Natural killer cell (primary cell): ENCODE data around the gene ADAP1. TPM values are rescaled to one million over a fixed set of nuclear protein-coding genes. Genes with fewer than 3 reads are reported as not detected.

Source experiments
- ATAC-seq, 3 donors: fragments of 150-1000 bp in 2 of 3; fragments of 200-7000 bp in 1 of 3; cut with Tn5 transposase; 1 replicate in 1 of 3; 2 replicates in 2 of 3; pipeline ENCODE4 v1.10.0; 2021; ENCODE audit warnings: mild to moderate bottlenecking in 2 of 3, moderate library complexity in 2 of 3
- DNase-seq, 2 donors: peaks; one replicate each; pipeline versions ENCODE4 v3.0.0 to v3.0.0-alpha.2; 2013 to 2021; ENCODE audit warnings: mixed read lengths in 1 of 2
- H3K27ac ChIP-seq: one replicate; pipeline ENCODE4 v1.5.1; 2013; ENCODE audit warnings: mild to moderate bottlenecking, low read length
- H3K27me3 ChIP-seq: one replicate; pipeline ENCODE4 v1.6.1; 2013; ENCODE audit warnings: low read length; ENCODE audit not compliant: control insufficient read depth, insufficient read depth
- H3K36me3 ChIP-seq: one replicate; pipeline ENCODE4 v1.6.1; 2013; ENCODE audit warnings: low read length; ENCODE audit not compliant: control insufficient read depth, insufficient read depth
- H3K4me1 ChIP-seq: one replicate; pipeline ENCODE4 v1.6.1; 2013; ENCODE audit warnings: low read length; ENCODE audit not compliant: control insufficient read depth, insufficient read depth
- H3K4me3 ChIP-seq: one replicate; pipeline ENCODE4 v1.5.1; 2013; ENCODE audit warnings: low read length
- H3K9me3 ChIP-seq: one replicate; pipeline ENCODE4 v1.6.1; 2013; ENCODE audit warnings: low read length; ENCODE audit not compliant: control insufficient read depth, insufficient read depth
- H3K27ac Mint-ChIP-seq, 2 donors: one replicate each; pipeline ENCODE4 v1.8.0; 2022; ENCODE audit warnings: mild to moderate bottlenecking in 2 of 2, mixed read lengths in 2 of 2, moderate library complexity in 1 of 2
- H3K27me3 Mint-ChIP-seq, 2 donors: one replicate each; pipeline ENCODE4 v1.8.0; 2022; ENCODE audit warnings: low read depth in 2 of 2, mixed read lengths in 2 of 2
- H3K36me3 Mint-ChIP-seq: one replicate; pipeline ENCODE4 v1.8.0; 2022; ENCODE audit warnings: mixed read lengths
- H3K4me1 Mint-ChIP-seq, 2 donors: one replicate each; pipeline ENCODE4 v1.8.0; 2022; ENCODE audit warnings: mixed read lengths in 2 of 2
- H3K4me3 Mint-ChIP-seq: one replicate; pipeline ENCODE4 v1.8.0; 2022; ENCODE audit warnings: mild to moderate bottlenecking, moderate library complexity, mixed read lengths
- H3K9me3 Mint-ChIP-seq, 2 donors: one replicate each; pipeline ENCODE4 v1.8.0; 2022; ENCODE audit warnings: mixed read lengths in 2 of 2
- WGBS: methylation state at CpG from one replicate; pipeline ENCODE4 v1.1.7; 2013; ENCODE audit warnings: missing lambda C conversion rate; ENCODE audit not compliant: insufficient coverage; 5-methylcytosine and 5-hydroxymethylcytosine counted together
- intact Hi-C: fragments of 100-400 bp; cut with micrococcal nuclease; formaldehyde crosslinking; loops from one replicate; pipeline ENCODE4 v1.14.2; 2022
- total RNA-seq, 4 donors: library from RNA; stranded (reverse); fragments of 120-200 nt in 1 of 4; gene quantifications; one replicate each; pipeline versions ENCODE4 v1.2.3 to v1.2.4, GENCODE V29; 2013 to 2022
- TF ChIP-seq, protein P1 (sequence below): fragments of 200-600 bp; IDR thresholded peaks from one replicate; pipeline ENCODE4 v1.8.0; 2022; ENCODE audit warnings: antibody characterized with exemption

Gene ADAP1
- total RNA-seq, 3 donors from 2014 or later (not counting 1 experiment from before 2014, with no cell fraction given) = 87.2 to 117 (median 89.2) TPM

DNA sequence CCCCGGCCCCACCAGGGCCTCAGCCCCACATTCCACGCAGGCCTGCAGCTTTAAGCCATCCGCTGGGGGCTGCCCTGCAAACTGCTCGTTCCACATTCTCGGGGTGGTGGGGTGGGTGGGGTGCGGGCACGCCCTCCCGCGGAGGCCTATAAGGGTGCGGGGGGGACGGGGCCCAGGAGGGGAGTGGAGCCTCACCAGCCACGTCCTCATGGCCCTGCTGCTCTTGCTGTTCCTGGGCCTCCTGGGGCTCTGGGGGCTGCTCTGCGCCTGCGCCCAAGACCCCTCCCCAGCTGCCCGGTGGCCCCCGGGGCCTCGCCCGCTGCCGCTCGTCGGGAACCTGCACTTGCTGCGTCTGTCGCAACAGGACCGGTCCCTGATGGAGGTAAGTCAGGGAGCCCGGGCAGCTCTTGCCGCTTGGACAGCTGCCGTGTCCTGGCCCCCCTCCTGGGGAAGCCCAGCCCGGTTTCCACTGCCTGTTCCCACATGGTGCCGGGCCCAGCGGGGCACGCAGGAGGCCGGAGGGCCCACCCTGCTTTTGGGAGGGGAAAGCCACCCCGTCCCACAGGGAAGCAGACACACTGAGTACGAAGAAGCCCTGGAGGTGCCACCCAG lies 28.6 kb upstream of the ADAP1 start, which contains the start of gene CYP2W1:
TSS of gene CYP2W1 (plus strand) at position 178 of the 612 bp plus-strand sequence. CDS start at position 209, 31 bp downstream.
- intact Hi-C loops = no loop called here
- TF ChIP-seq, protein P1, sequence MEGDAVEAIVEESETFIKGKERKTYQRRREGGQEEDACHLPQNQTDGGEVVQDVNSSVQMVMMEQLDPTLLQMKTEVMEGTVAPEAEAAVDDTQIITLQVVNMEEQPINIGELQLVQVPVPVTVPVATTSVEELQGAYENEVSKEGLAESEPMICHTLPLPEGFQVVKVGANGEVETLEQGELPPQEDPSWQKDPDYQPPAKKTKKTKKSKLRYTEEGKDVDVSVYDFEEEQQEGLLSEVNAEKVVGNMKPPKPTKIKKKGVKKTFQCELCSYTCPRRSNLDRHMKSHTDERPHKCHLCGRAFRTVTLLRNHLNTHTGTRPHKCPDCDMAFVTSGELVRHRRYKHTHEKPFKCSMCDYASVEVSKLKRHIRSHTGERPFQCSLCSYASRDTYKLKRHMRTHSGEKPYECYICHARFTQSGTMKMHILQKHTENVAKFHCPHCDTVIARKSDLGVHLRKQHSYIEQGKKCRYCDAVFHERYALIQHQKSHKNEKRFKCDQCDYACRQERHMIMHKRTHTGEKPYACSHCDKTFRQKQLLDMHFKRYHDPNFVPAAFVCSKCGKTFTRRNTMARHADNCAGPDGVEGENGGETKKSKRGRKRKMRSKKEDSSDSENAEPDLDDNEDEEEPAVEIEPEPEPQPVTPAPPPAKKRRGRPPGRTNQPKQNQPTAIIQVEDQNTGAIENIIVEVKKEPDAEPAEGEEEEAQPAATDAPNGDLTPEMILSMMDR = no peak
- no peaks in the 10 kb centered on the region for H3K9me3 ChIP-seq
- H3K27me3 Mint-ChIP-seq = peaks cover 0 to 2% of the 10 kb centered on the region in 2 donors
- no peak within 1 kb of the TSS for H3K27ac ChIP-seq
- H3K4me1 Mint-ChIP-seq = no peaks in the 10 kb centered on the region
- no peaks in the 10 kb centered on the region for H3K36me3 ChIP-seq
- 87% methylated on average over 34 of the region's 34 CpGs for WGBS
- H3K36me3 Mint-ChIP-seq = no peaks in the 10 kb centered on the region
- no peak within 1 kb of the TSS for H3K4me3 Mint-ChIP-seq
- H3K27me3 ChIP-seq = peaks cover 9% of the 10 kb centered on the region
- H3K4me3 ChIP-seq = no peak within 1 kb of the TSS
- no peak for DNase-seq
- no peak for ATAC-seq
- no peak within 1 kb of the TSS for H3K27ac Mint-ChIP-seq
- no peaks in the 10 kb centered on the region for H3K9me3 Mint-ChIP-seq
- H3K4me1 ChIP-seq = peaks cover 4% of the 10 kb centered on the region

DNA sequence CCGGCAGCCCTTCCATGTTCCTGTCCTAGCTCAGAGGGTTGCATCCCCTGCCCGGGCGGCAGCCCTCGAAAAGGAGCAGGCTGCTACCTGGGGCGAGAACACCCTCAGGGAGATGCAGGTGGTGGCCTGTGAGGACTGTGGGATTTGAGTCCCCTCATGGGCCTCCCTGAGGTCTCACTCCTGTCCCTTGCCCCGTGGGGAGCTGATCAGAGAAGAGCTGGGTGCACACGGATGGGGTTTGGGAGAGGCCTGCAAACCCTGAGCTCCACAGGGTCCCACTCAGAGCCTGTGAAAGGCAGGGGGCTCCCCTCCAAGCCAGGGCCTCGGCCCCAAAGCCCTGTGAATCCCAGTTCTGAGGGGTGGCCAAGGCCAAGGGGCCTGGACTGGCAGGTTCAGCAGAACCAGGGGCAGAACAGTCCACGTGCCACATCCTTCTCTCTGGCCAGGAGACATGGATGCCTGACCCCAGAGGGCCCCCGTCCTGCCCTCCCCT lies 28.1 kb upstream of the ADAP1 start:
- Histone ChIP-seq H3K27me3 (peaks cover 5% of the 10 kb centered on the region), H3K27ac (no peak overlapping the region), H3K36me3 (no peaks in the 10 kb centered on the region), H3K4me1 (no peaks in the 10 kb centered on the region), H3K4me3 (no peak overlapping the region), H3K9me3 (no peaks in the 10 kb centered on the region)
- H3K4me3 Mint-ChIP-seq = no peak overlapping the region
- WGBS = 80% methylated on average over 10 of the region's 10 CpGs
- intact Hi-C loops = no loop called here
- DNase-seq (no peak), ATAC-seq (no peak)
- H3K27me3 Mint-ChIP-seq = peaks cover 0 to 2% of the 10 kb centered on the region in 2 donors
- TF ChIP-seq, protein P1 = no peak
- no peaks in the 10 kb centered on the region for H3K36me3 Mint-ChIP-seq
- H3K9me3 Mint-ChIP-seq = no peaks in the 10 kb centered on the region
- H3K4me1 Mint-ChIP-seq = no peaks in the 10 kb centered on the region
- no peak overlapping the region for H3K27ac Mint-ChIP-seq

DNA sequence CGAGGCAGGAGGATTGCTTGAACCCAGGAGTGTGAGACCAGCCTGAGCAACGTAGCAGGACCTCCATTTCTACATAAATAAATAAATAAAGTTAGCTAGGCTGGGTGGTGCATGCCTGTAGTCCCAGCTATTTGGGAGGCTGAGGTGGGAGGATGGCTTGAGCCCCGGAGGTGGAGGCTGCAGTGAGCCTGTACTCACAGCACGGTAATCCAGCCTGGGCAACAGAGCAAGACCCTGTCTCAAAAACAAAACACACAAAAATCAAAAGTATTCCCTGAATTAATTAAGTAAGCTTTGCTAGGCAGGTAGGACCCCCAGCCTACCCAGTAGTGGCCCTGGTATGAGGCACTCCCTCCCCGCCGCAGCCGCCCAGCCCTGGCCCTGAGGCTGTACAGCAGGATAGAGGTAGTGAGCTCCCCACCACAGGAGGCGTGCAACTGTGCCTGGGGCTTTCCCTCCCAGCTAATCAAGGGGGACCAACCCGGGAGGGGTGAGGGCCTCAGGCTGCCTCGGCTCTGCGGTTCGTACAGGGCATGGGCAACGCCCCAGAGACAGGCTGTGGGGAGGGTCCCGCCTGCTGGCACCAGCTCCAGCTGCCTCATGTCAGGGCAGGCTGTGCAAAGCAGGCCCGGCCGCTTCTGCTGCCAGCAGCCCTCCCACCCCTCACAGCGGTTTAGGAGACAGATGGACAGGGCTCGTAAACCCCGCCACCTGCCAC lies 27.5 kb upstream of the ADAP1 start:
- no peak overlapping the region for H3K27ac Mint-ChIP-seq
- H3K27me3 ChIP-seq = peaks cover 4% of the 10 kb centered on the region
- no peaks in the 10 kb centered on the region for H3K4me1 ChIP-seq
- peaks cover 0 to 2% of the 10 kb centered on the region in 2 donors for H3K27me3 Mint-ChIP-seq
- DNase-seq = no peak
- H3K9me3 Mint-ChIP-seq = no peaks in the 10 kb centered on the region
- no peaks in the 10 kb centered on the region for H3K36me3 Mint-ChIP-seq
- intact Hi-C loops = no loop called here
- 89% methylated on average over 18 of the region's 19 CpGs for WGBS
- no peak overlapping the region for H3K27ac ChIP-seq
- no peak for ATAC-seq
- TF ChIP-seq, protein P1 = no peak
- no peaks in the 10 kb centered on the region for H3K9me3 ChIP-seq
- H3K36me3 ChIP-seq = no peaks in the 10 kb centered on the region
- no peak overlapping the region for H3K4me3 ChIP-seq
- H3K4me3 Mint-ChIP-seq = no peak overlapping the region
- no peaks in the 10 kb centered on the region for H3K4me1 Mint-ChIP-seq
